ENCODE results near the gene CYP4A11. TPM values are rescaled to one million over a fixed set of nuclear protein-coding genes. Genes with fewer than 3 reads are reported as not detected.

The CYP4A11 gene
- total and polyA plus RNA-seq, 10 of the 15 experiments (the other 5 are each of a cell fraction or from before 2014, with no cell fraction given): 0.13 TPM; not detected in 9

Small RNAs within 50 kb of the gene (small RNA-seq; reads per million reads assigned to genes)
- not detected for gene CYP4A26P

Other genes starting within 250 kb of the CYP4A11 start
- gene EFCAB14, start 222.4 kb downstream of the CYP4A11 start, total RNA-seq (2014; rRNA removed): 44.8 and 54.1 TPM in 2 replicates
- 46.1 and 51.1 TPM in 2 replicates for gene EFCAB14, start 222.4 kb downstream of the CYP4A11 start, total RNA-seq (2014; rRNA removed; fragmentation: Illumina TruSeq; extraction: Trizol)
- 42.3 and 46.3 TPM in 2 replicates for gene EFCAB14, start 222.4 kb downstream of the CYP4A11 start, total RNA-seq (2021)
- gene EFCAB14, start 222.4 kb downstream of the CYP4A11 start, polyA plus RNA-seq (2011; rRNA removed): 66.0 and 78.8 TPM in 2 replicates
- 58.2 and 67.5 TPM in 2 replicates for gene EFCAB14, start 222.4 kb downstream of the CYP4A11 start, polyA plus RNA-seq (2014; fragmentation: Illumina TruSeq; extraction: Trizol)
- 10 to 100 TPM in 1 of 2 experiments, 1 to 10 TPM in 1; 7.8 to 12.7 TPM for gene EFCAB14, start 222.4 kb downstream of the CYP4A11 start, polyA plus RNA-seq (2014; fragmentation: Nextera tagmentation; extraction: Ambion mirVana)
- gene EFCAB14, start 222.4 kb downstream of the CYP4A11 start, polyA plus RNA-seq (2014; rRNA removed): 25.0 and 31.5 TPM in 2 replicates
- gene EFCAB14, start 222.4 kb downstream of the CYP4A11 start, polyA plus RNA-seq (2016; fragmentation: Nextera tagmentation; extraction: Ambion mirVana): 10 to 100 TPM; 36.8 to 40.9 TPM
- gene CYP4B1, start 142.4 kb downstream of the CYP4A11 start, total RNA-seq (2014; rRNA removed): not detected in 2 replicates
- gene CYP4B1, start 142.4 kb downstream of the CYP4A11 start, total RNA-seq (2014; rRNA removed; fragmentation: Illumina TruSeq; extraction: Trizol): not detected in 2 replicates
- 0.38 TPM in 1 of 2 replicates, not detected in the other for gene CYP4B1, start 142.4 kb downstream of the CYP4A11 start, total RNA-seq (2021)
- gene CYP4B1, start 142.4 kb downstream of the CYP4A11 start, polyA plus RNA-seq (2011; rRNA removed): not detected in 2 replicates
- not detected in 2 replicates for gene CYP4B1, start 142.4 kb downstream of the CYP4A11 start, polyA plus RNA-seq (2014; fragmentation: Illumina TruSeq; extraction: Trizol)
- gene CYP4B1, start 142.4 kb downstream of the CYP4A11 start, polyA plus RNA-seq (2014; fragmentation: Nextera tagmentation; extraction: Ambion mirVana): not detected
- gene CYP4B1, start 142.4 kb downstream of the CYP4A11 start, polyA plus RNA-seq (2014; rRNA removed): not detected in 2 replicates
- gene CYP4B1, start 142.4 kb downstream of the CYP4A11 start, polyA plus RNA-seq (2016; fragmentation: Nextera tagmentation; extraction: Ambion mirVana): not detected
- gene CYP4X1, start 82.2 kb upstream of the CYP4A11 start, total RNA-seq (2014; rRNA removed): not detected in 2 replicates
- 0.04 TPM in 1 of 2 replicates, not detected in the other for gene CYP4X1, start 82.2 kb upstream of the CYP4A11 start, total RNA-seq (2014; rRNA removed; fragmentation: Illumina TruSeq; extraction: Trizol)
- gene CYP4X1, start 82.2 kb upstream of the CYP4A11 start, total RNA-seq (2021): not detected in 2 replicates
- gene CYP4X1, start 82.2 kb upstream of the CYP4A11 start, polyA plus RNA-seq (2011; rRNA removed): 0.03 TPM in 1 of 2 replicates, not detected in the other
- gene CYP4X1, start 82.2 kb upstream of the CYP4A11 start, polyA plus RNA-seq (2014; fragmentation: Illumina TruSeq; extraction: Trizol): 0.03 TPM in 1 of 2 replicates, not detected in the other
- gene CYP4X1, start 82.2 kb upstream of the CYP4A11 start, polyA plus RNA-seq (2014; fragmentation: Nextera tagmentation; extraction: Ambion mirVana): not detected
- not detected in 2 replicates for gene CYP4X1, start 82.2 kb upstream of the CYP4A11 start, polyA plus RNA-seq (2014; rRNA removed)
- not detected for gene CYP4X1, start 82.2 kb upstream of the CYP4A11 start, polyA plus RNA-seq (2016; fragmentation: Nextera tagmentation; extraction: Ambion mirVana)
- gene CYP4Z1, start 125.8 kb upstream of the CYP4A11 start, total RNA-seq (2014; rRNA removed): not detected in 2 replicates
- gene CYP4Z1, start 125.8 kb upstream of the CYP4A11 start, total RNA-seq (2014; rRNA removed; fragmentation: Illumina TruSeq; extraction: Trizol): not detected in 2 replicates
- not detected in 2 replicates for gene CYP4Z1, start 125.8 kb upstream of the CYP4A11 start, total RNA-seq (2021)
- not detected in 2 replicates for gene CYP4Z1, start 125.8 kb upstream of the CYP4A11 start, polyA plus RNA-seq (2011; rRNA removed)
- gene CYP4Z1, start 125.8 kb upstream of the CYP4A11 start, polyA plus RNA-seq (2014; fragmentation: Illumina TruSeq; extraction: Trizol): not detected in 2 replicates
- not detected for gene CYP4Z1, start 125.8 kb upstream of the CYP4A11 start, polyA plus RNA-seq (2014; fragmentation: Nextera tagmentation; extraction: Ambion mirVana)
- gene CYP4Z1, start 125.8 kb upstream of the CYP4A11 start, polyA plus RNA-seq (2014; rRNA removed): not detected in 2 replicates
- gene CYP4Z1, start 125.8 kb upstream of the CYP4A11 start, polyA plus RNA-seq (2016; fragmentation: Nextera tagmentation; extraction: Ambion mirVana): not detected
- not detected in 2 replicates for gene CYP4A22, start 196.0 kb upstream of the CYP4A11 start, total RNA-seq (2014; rRNA removed)
- gene CYP4A22, start 196.0 kb upstream of the CYP4A11 start, total RNA-seq (2014; rRNA removed; fragmentation: Illumina TruSeq; extraction: Trizol): not detected in 2 replicates
- not detected in 2 replicates for gene CYP4A22, start 196.0 kb upstream of the CYP4A11 start, total RNA-seq (2021)
- gene CYP4A22, start 196.0 kb upstream of the CYP4A11 start, polyA plus RNA-seq (2011; rRNA removed): not detected in 2 replicates
- gene CYP4A22, start 196.0 kb upstream of the CYP4A11 start, polyA plus RNA-seq (2014; fragmentation: Illumina TruSeq; extraction: Trizol): not detected in 2 replicates
- gene CYP4A22, start 196.0 kb upstream of the CYP4A11 start, polyA plus RNA-seq (2014; fragmentation: Nextera tagmentation; extraction: Ambion mirVana): not detected
- gene CYP4A22, start 196.0 kb upstream of the CYP4A11 start, polyA plus RNA-seq (2014; rRNA removed): not detected in 2 replicates
- gene CYP4A22, start 196.0 kb upstream of the CYP4A11 start, polyA plus RNA-seq (2016; fragmentation: Nextera tagmentation; extraction: Ambion mirVana): not detected
- gene PDZK1IP1, start 248.6 kb upstream of the CYP4A11 start, total RNA-seq (2014; rRNA removed): not detected in 2 replicates
- not detected in 2 replicates for gene PDZK1IP1, start 248.6 kb upstream of the CYP4A11 start, total RNA-seq (2014; rRNA removed; fragmentation: Illumina TruSeq; extraction: Trizol)
- gene PDZK1IP1, start 248.6 kb upstream of the CYP4A11 start, total RNA-seq (2021): not detected in 2 replicates
- not detected in 2 replicates for gene PDZK1IP1, start 248.6 kb upstream of the CYP4A11 start, polyA plus RNA-seq (2011; rRNA removed)
- gene PDZK1IP1, start 248.6 kb upstream of the CYP4A11 start, polyA plus RNA-seq (2014; fragmentation: Illumina TruSeq; extraction: Trizol): not detected in 2 replicates
- gene PDZK1IP1, start 248.6 kb upstream of the CYP4A11 start, polyA plus RNA-seq (2014; fragmentation: Nextera tagmentation; extraction: Ambion mirVana): not detected
- not detected in 2 replicates for gene PDZK1IP1, start 248.6 kb upstream of the CYP4A11 start, polyA plus RNA-seq (2014; rRNA removed)
- gene PDZK1IP1, start 248.6 kb upstream of the CYP4A11 start, polyA plus RNA-seq (2016; fragmentation: Nextera tagmentation; extraction: Ambion mirVana): not detected